Activated T-cell treated with anti-CD3 and anti-CD28 coated beads for 1 hour (primary cell): ENCODE data around the gene STXBP1.

Source experiments
- DNase-seq: peaks from one replicate; pipeline ENCODE4 v3.0.0-alpha.2; 2020; ENCODE audit warnings: low read depth

Gene STXBP1

GRCh38 chr9:127735530-127736185, 123.6 kb downstream of the STXBP1 start:
- DNase-seq: no peak

- DNase-seq: no peak
Measured at GRCh38 chr9:127738666-127739065, 126.6 kb downstream of the STXBP1 start.

DNA sequence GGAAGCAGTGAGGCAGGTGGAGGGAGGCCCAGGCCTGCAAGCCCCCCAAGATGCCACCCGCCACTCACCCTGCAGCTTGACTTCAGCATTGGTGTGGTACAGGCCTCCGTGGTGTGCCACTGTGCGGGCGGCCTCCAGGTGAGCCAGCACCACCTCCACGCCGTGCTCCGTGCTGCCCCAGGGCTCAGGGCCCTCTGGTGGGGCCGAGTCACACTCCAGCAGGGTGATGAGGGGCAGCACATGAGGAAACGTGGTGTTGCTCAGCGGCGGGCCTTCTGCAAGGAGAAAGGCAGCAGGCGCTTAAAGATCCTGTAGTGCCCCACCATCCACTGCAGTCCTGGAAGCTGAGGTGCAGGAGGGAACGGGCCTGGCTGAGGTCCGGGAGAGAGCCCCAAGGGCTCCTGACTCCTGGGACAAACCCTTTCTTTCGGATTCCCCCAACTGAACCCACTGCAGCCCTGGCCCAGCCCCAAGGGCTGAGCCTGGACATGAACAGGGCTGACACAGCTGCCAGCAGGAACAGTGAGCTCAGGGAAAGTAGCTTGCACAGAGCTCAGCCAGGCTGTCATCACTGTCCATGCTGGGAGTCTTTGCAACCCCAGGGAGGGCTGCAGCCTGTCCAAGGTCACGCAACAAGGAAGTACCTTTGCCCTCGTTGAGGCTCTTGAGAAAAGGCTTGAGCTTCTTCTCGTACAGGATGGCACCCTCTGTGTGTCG, 127.7 kb downstream of the STXBP1 start:
- DNase-seq: no peak

DNA sequence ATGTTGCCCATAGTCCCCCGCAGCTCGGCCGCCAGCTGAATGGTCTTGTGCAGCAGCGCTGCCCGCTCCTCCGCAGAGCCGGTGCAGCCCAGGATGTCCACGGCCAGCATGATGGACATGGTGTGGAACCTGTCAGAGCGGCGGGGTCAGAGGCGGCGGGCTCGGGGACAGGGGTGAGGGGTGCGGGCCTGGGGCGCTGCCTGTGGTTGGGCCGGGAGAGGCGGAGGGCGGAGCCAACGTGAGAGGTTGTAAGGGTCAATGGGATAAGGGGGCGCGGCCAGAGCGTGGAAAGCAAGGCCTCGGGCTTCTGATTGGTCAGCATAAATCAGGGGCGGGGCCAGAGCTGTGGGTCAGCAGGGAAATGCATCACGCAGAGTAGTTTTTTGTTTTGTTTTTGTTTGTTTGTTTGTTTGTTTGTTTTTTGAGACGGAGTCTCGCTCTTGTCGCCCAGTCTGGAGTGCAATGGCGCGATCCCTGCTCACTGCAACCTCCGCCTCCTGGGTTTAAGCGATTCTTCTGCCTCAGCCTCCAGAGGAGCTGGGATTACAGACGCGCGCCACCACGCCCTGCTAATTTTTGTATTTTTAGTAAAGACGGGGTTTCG, 129.9 kb downstream of the STXBP1 start:
- DNase-seq: no peak
